H1 (cell line): ENCODE measurements around the gene PDZK1IP1. TPM values are rescaled to one million over a fixed set of nuclear protein-coding genes. Genes with fewer than 3 reads are reported as not detected.

Experiments used
- CTCF ChIA-PET: fragments of 300-600 bp; sonication (Branson Sonifier 250); formaldehyde crosslinking; loops from one replicate; lab custom pipeline; 2021; ENCODE audit not compliant: partially characterized antibody; lab: Charles Lee
- POLR2A ChIA-PET: fragments of 300-600 bp; sonication (Branson Sonifier 250); formaldehyde crosslinking; loops from one replicate; lab custom pipeline; 2021; ENCODE audit warnings: inconsistent platforms; ENCODE audit not compliant: partially characterized antibody; lab: Charles Lee
- DNase-seq, 2 experiments: peaks; one replicate each; pipeline versions ENCODE4 v3.0.0 to v3.0.0-alpha.2; 2010 to 2022; ENCODE audit warnings: low spot score in 2 of 2, low read depth in 1 of 2, mixed read lengths in 1 of 2
- FAIRE-seq: peaks from 2 replicates; lab custom pipeline; 2011; peaks lifted over from hg19 to GRCh38; lab: Jason Lieb, UNC
- H2AFZ ChIP-seq: 2 replicates; pipeline ENCODE4 v1.8.1; 2012; ENCODE audit warnings: low read length, inconsistent platforms
- H2AK5ac ChIP-seq: 2 replicates; pipeline ENCODE4 v1.6.1; 2013; ENCODE audit warnings: low read depth, low read length
- H2BK120ac ChIP-seq: replicated peaks from 2 replicates; pipeline ENCODE3; 2013; ENCODE audit warnings: low read depth, low read length, inconsistent platforms
- H2BK12ac ChIP-seq: 2 replicates; pipeline ENCODE4 v1.6.1; 2013; ENCODE audit warnings: low read depth, low read length
- H2BK15ac ChIP-seq: 2 replicates; pipeline ENCODE4 v1.6.1; 2013; ENCODE audit warnings: low read length
- H2BK20ac ChIP-seq: 2 replicates; pipeline ENCODE4 v1.6.1; 2013; ENCODE audit warnings: low read length
- H2BK5ac ChIP-seq: 2 replicates; pipeline ENCODE4 v1.6.1; 2013; ENCODE audit warnings: low read depth, low read length
- H3K14ac ChIP-seq: 2 replicates; pipeline ENCODE4 v1.6.1; 2013; ENCODE audit warnings: inconsistent platforms; ENCODE audit not compliant: insufficient read length
- H3K18ac ChIP-seq: 2 replicates; pipeline ENCODE4 v1.6.1; 2013; ENCODE audit warnings: low read length; ENCODE audit errors: extremely low read depth
- H3K23ac ChIP-seq: 2 replicates; pipeline ENCODE4 v1.6.1; 2013; ENCODE audit warnings: inconsistent platforms; ENCODE audit not compliant: insufficient read length
- H3K23me2 ChIP-seq: 2 replicates; pipeline ENCODE4 v1.6.1; 2013; ENCODE audit warnings: low read depth, low read length
- H3K27ac ChIP-seq: 2 replicates; pipeline ENCODE4 v1.6.1; 2011; ENCODE audit warnings: low read depth, low read length, inconsistent platforms
- H3K27me3 ChIP-seq, 4 experiments: replicated peaks in 1 of 4; 1 replicate in 1 of 4; 2 replicates in 3 of 4; pipeline versions ENCODE4 v1.6.1 to v1.8.1; 2011 to 2013; ENCODE audit warnings: low read length in 3 of 4, mild to moderate bottlenecking in 3 of 4, inconsistent platforms in 2 of 4, mixed read lengths in 2 of 4, moderate library complexity in 1 of 4; ENCODE audit not compliant: control insufficient read depth in 3 of 4, insufficient read depth in 3 of 4; ENCODE audit errors: extremely low read depth in 1 of 4
- H3K36me3 ChIP-seq, 4 experiments: 2 replicates each; pipeline versions ENCODE4 v1.6.1 to v1.8.1; 2011 to 2013; ENCODE audit warnings: mild to moderate bottlenecking in 4 of 4, low read length in 3 of 4, moderate library complexity in 2 of 4, control low read depth in 1 of 4, inconsistent platforms in 1 of 4; ENCODE audit not compliant: insufficient read depth in 4 of 4, control insufficient read depth in 2 of 4
- H3K4ac ChIP-seq: replicated peaks from 2 replicates; pipeline ENCODE3; 2013; ENCODE audit warnings: low read length, low read depth, mixed read lengths, inconsistent platforms; ENCODE audit not compliant: insufficient read length
- H3K4me1 ChIP-seq, 4 experiments: replicated peaks in 1 of 4; 1 replicate in 1 of 4; 2 replicates in 3 of 4; pipeline versions ENCODE4 v1.6.1 to v1.8.1; 2011 to 2013; ENCODE audit warnings: low read length in 3 of 4, inconsistent platforms in 2 of 4, mixed read lengths in 1 of 4; ENCODE audit not compliant: insufficient read depth in 4 of 4, control insufficient read depth in 3 of 4
- H3K4me2 ChIP-seq, 2 experiments: 2 replicates each; pipeline versions ENCODE4 v1.6.1 to v1.8.1; 2011 to 2013; ENCODE audit warnings: low read depth in 2 of 2, low read length in 2 of 2, control low read depth in 1 of 2, inconsistent platforms in 1 of 2, mild to moderate bottlenecking in 1 of 2; ENCODE audit not compliant: insufficient read depth in 1 of 2
- H3K4me3 ChIP-seq, 4 experiments: fragments of 200-600, 300-600 bp in 1 of 4; sonication (generic), shearing (Covaris generic), sonication (Bioruptor Twin) in 1 of 4; 2 replicates each; pipeline versions ENCODE4 v1.5.1 to v1.8.1; 2011 to 2016; ENCODE audit warnings: low read length in 4 of 4, low read depth in 3 of 4, control low read depth in 2 of 4, inconsistent platforms in 2 of 4, mild to moderate bottlenecking in 2 of 4, mixed read lengths in 1 of 4, moderate library complexity in 1 of 4; ENCODE audit not compliant: insufficient read depth in 2 of 4; ENCODE audit errors: extremely low read depth in 1 of 4
- H3K56ac ChIP-seq: replicated peaks from 2 replicates; pipeline ENCODE3; 2013; ENCODE audit warnings: low read depth, mild to moderate bottlenecking, mixed read lengths, low read length, inconsistent platforms; ENCODE audit not compliant: insufficient read length
- H3K79me1 ChIP-seq: 2 replicates; pipeline ENCODE4 v1.6.1; 2013; ENCODE audit warnings: low read depth, low read length, control low read depth
- H3K79me2 ChIP-seq, 2 experiments: 2 replicates each; pipeline versions ENCODE4 v1.6.1 to v1.8.1; 2012 to 2013; ENCODE audit warnings: low read length in 2 of 2, mild to moderate bottlenecking in 2 of 2, inconsistent platforms in 1 of 2; ENCODE audit not compliant: insufficient read depth in 2 of 2, control insufficient read depth in 1 of 2
- H3K9ac ChIP-seq, 4 experiments: replicated peaks in 1 of 4; 1 replicate in 1 of 4; 2 replicates in 3 of 4; pipeline versions ENCODE4 v1.6.1 to v1.8.1; 2011 to 2013; ENCODE audit warnings: low read depth in 3 of 4, low read length in 3 of 4, control low read depth in 2 of 4, mild to moderate bottlenecking in 2 of 4, moderate library complexity in 2 of 4, inconsistent platforms in 1 of 4; ENCODE audit errors: extremely low read depth in 1 of 4
- H3K9me3 ChIP-seq, 2 experiments: 2 replicates each; pipeline versions ENCODE4 v1.6.1 to v1.8.1; 2012 to 2013; ENCODE audit warnings: mild to moderate bottlenecking in 2 of 2, moderate library complexity in 2 of 2, control low read depth in 1 of 2, inconsistent platforms in 1 of 2, low read depth in 1 of 2, low read length in 1 of 2, mixed read lengths in 1 of 2; ENCODE audit not compliant: insufficient read depth in 2 of 2
- H4K20me1 ChIP-seq, 2 experiments: replicated peaks in 1 of 2; 2 replicates each; pipeline versions ENCODE3 to v1.8.1; 2011 to 2013; ENCODE audit warnings: inconsistent platforms in 2 of 2, low read length in 2 of 2, mild to moderate bottlenecking in 1 of 2; ENCODE audit not compliant: insufficient read depth in 2 of 2, control insufficient read depth in 1 of 2
- H4K5ac ChIP-seq: 2 replicates; pipeline ENCODE4 v1.6.1; 2013; ENCODE audit warnings: low read length, low read depth, mixed read lengths, inconsistent platforms; ENCODE audit not compliant: insufficient read length
- H4K8ac ChIP-seq: 2 replicates; pipeline ENCODE4 v1.8.0; 2013; ENCODE audit warnings: mild to moderate bottlenecking, moderate library complexity, low read length, inconsistent platforms; ENCODE audit not compliant: insufficient read depth; ENCODE audit errors: extremely low read depth
- H4K91ac ChIP-seq: replicated peaks from 2 replicates; pipeline ENCODE3; 2013; ENCODE audit warnings: low read length, mixed read lengths, inconsistent platforms; ENCODE audit not compliant: insufficient read length
- RNF2 ChIP-seq: fragments of 200-900, 300-1000 bp; sonication (generic); IDR thresholded peaks from 2 replicates; pipeline ENCODE4 v1.7.1; 2016; ENCODE audit warnings: borderline replicate concordance, low read depth, mild to moderate bottlenecking, antibody characterized with exemption, low read length; ENCODE audit not compliant: poor library complexity, severe bottlenecking; ENCODE audit errors: missing control alignments
- TAF1 ChIP-seq: IDR thresholded peaks from 2 replicates; pipeline ENCODE4 v1.6.1; 2011; ENCODE audit warnings: mild to moderate bottlenecking, low read depth, low read length
- WGBS, 2 experiments: shearing (Covaris generic) in 1 of 2; methylation state at CpG; one replicate each; pipeline versions ENCODE4 v1.1.6 to v1.1.7; 2013 to 2015; ENCODE audit warnings: low lambda C conversion rate in 2 of 2, mixed read lengths in 2 of 2, inconsistent platforms in 1 of 2, low coverage in 1 of 2, missing lambda C conversion rate in 1 of 2; ENCODE audit not compliant: insufficient replicate concordance in 2 of 2, insufficient coverage in 1 of 2, insufficient read length in 1 of 2; ENCODE audit errors: extremely low coverage in 1 of 2, missing lambda C conversion rate in 1 of 2; 5-methylcytosine and 5-hydroxymethylcytosine counted together
- polyA plus RNA-seq, 7 experiments: library from polyadenylated mRNA; depleted of rRNA in 3 of 7; stranded (reverse) in 5 of 7; unstranded in 2 of 7; fragments of >200 nt in 5 of 7; fragments of 200-250 nt in 2 of 7; gene quantifications; 1 replicate in 5 of 7; 2 replicates in 1 of 7; 4 replicates in 1 of 7; pipeline versions ENCODE4 v1.2.1 to v1.2.3, GENCODE V29; 2011 to 2013; ENCODE audit warnings: missing spikeins in 2 of 7, mixed read lengths in 2 of 7
- total RNA-seq: library from RNA; stranded (reverse); fragmentation: NEBNext Ultra II Directional; extraction: Animal tissue kit (Norgen Biotek cat#: 25700); gene quantifications from 2 replicates; pipeline ENCODE4 v1.2.1, GENCODE V29; 2021

Gene PDZK1IP1
- total and polyA plus RNA-seq, 2 of the 8 experiments (the other 6 are each of a cell fraction or from before 2014, with no cell fraction given), result 0.17 TPM; not detected in 1

- Histone ChIP-seq H3K9me3 (no peaks in the 10 kb centered on the region), H2BK15ac (no peak overlapping the region), H3K14ac (no peak overlapping the region), H3K27ac (no peak overlapping the region), H4K8ac (no peak overlapping the region), H4K91ac (no peak overlapping the region), H2BK12ac (peak overlapping the region; percentile 50; the same call in 1 of the 2 replicates), H3K36me3 (no peaks in the 10 kb centered on the region), H4K5ac (no peak overlapping the region), H3K27me3 (peaks cover 2 to 35% (median 27%) of the 10 kb centered on the region in 4 experiments), H3K79me2 (no peaks in the 10 kb centered on the region), H2AK5ac (peak overlapping the region; percentile 83), H3K4me2 (no peak overlapping the region), H3K4me3 (no peak overlapping the region), H3K79me1 (no peaks in the 10 kb centered on the region), H2BK5ac (no peak overlapping the region), H2BK120ac (no peak overlapping the region), H3K23ac (no peak overlapping the region), H3K9ac (no peak overlapping the region), H3K23me2 (peaks cover 1% of the 10 kb centered on the region; the same call in 1 of the 2 replicates), H3K4me1 (peaks cover 5 to 25% (median 16%) of the 10 kb centered on the region in 4 experiments), H2AFZ (no peak overlapping the region), H3K4ac (no peak overlapping the region), H4K20me1 (no peaks in the 10 kb centered on the region), H3K56ac (no peak overlapping the region), H3K18ac (no peak overlapping the region), H2BK20ac (0 out of 2 replicates have a peak overlapping the region, but pooled peaks have one; percentile 52)
- DNase-seq, result no peak
- WGBS, 2 experiments, result 87% methylated on average over 3 of the region's 3 CpGs; no CpG with 5 or more reads in 1 of the 2 experiments
- FAIRE-seq, result no peak
- ChIA-PET POLR2A (no interaction called here), CTCF (interaction anchor here (0.9 to 3.5 kb wide), 5 partner anchors 10 to 52 kb away, joined by 3 to 23 read pairs (median 3); no protein-coding TSS in a partner anchor)
- TF ChIP-seq TAF1 (no peak), RNF2 (no peak)
Measured at GRCh38 chr1:47210666-47211065, 20.8 kb upstream of the PDZK1IP1 start.
